HG03135 (cell line): ENCODE results near the gene KDM4D.
A peak's percentile ranks its signal among the peaks of the same experiment; 100 is the strongest.
"Not testable (repeated sequence)": the region's sequence is repeated elsewhere in the genome, so short reads cannot be mapped to it uniquely, and the experiment has no call there.

Experiments
- ATAC-seq: cut with Tn5 transposase; IDR thresholded peaks from one replicate; pipeline ENCODE4 v1.9.1; 2021; ENCODE audit warnings: mild to moderate bottlenecking, moderate library complexity; ENCODE audit not compliant: unreplicated experiment

Gene KDM4D

GRCh38 chr11:94973099-94973968, at the start of gene KDM4D, which contains the start of gene CWC15:
Gene KDM4D, plus strand, starts transcription at chr11:94973709. Its CDS starts 23,664 bp downstream, at chr11:94997373.
Gene CWC15, minus strand, starts transcription at chr11:94973556. Its CDS starts 1,371 bp downstream, at chr11:94972185.
- ATAC-seq, result peak; percentile 99

- no peak for ATAC-seq
These were observed 49.3 kb upstream of the KDM4D start for GRCh38 chr11:94924171-94924572.

GRCh38 chr11:94924612-94925011, 48.9 kb upstream of the KDM4D start:
- ATAC-seq, result no peak

DNA sequence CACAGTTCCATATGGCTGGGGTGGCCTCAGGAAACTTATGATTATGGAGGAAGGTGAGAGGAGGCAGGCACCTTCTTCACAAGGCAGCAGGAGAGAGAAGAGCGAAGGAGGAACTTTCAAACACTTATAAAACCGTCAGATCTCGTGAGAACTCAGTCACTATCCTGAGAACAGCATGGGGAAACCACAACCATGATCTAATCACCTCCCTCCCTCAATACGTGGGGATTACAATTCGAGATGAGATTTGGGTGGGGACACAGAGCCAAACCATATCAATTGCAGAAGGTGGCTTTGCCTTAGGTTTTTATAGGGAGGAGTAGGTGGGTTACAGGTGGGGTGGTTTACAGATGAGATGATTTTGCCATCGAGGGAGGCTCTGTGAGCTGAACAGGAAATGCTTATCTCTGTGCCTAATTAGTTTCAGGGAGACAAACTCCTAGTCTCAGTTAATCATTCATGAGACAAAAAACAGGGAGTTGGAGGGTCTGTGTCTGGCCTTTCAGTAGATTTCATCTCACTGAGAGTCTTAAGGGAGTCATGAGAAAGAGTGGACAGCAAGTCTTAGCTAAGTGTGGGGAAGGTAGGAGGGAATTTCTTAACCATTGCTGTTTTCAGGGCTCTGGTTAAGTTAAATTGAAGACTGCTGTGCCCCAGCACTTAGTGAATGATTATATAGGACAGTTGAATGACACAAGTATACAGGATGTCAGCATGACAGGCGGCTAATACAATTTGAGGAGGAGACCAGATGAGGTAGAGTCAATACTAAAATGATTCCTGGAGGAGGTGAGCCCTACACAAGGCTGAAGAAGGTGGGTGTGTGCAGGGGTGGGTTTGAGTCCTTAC, 47.9 kb upstream of the KDM4D start:
- ATAC-seq, result no peak

GRCh38 chr11:94926271-94926625, 47.3 kb upstream of the KDM4D start:
- ATAC-seq, result no peak

- ATAC-seq, result no peak
These were observed 46.7 kb upstream of the KDM4D start for GRCh38 chr11:94926698-94927237.

DNA sequence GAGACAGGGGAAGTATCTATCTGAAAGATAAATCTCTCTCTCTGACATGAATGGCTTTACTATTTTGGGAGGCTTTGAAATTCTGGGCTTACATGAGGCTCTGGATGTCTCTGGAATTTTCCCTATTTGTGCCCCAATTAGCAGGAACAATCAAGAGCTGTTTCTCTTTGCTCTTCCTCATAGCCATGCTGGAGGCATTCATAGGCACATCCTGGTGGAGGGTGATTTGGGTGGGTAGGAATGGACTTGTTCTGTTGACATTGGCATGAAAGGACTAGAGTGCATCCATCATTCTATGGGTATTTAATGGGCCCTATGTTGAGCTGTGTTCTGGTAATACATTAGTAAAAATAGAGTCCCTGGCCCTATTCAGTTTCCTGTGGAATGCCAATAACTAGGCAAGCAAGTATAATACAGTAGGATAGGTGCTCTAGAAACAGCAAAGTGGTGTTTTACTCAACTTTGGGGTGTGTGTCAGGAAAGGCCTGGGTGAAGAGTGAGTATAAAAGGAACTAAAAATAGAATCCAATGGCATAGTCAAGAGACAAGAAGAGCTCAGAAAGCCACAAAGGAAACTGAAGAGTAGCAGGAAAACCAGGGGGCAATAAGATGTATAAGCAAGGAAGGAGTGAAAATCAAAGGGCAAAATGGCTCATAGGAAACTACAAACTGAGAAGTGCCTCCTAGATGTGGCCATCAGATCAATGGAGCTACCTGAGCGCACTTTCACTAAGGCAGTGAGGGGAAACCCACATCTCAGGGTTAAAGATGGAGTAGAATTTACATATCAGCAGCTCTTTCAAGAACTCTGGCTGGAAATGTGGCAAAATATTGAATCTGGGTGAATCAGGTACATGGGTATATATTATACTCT, 45.2 kb upstream of the KDM4D start:
- ATAC-seq, result no peak

- ATAC-seq, result not testable (repeated sequence)
These were observed 41.4 kb upstream of the KDM4D start for GRCh38 chr11:94932072-94932471.

- ATAC-seq, result no peak
These were observed 41.0 kb upstream of the KDM4D start for GRCh38 chr11:94932503-94932902.

DNA sequence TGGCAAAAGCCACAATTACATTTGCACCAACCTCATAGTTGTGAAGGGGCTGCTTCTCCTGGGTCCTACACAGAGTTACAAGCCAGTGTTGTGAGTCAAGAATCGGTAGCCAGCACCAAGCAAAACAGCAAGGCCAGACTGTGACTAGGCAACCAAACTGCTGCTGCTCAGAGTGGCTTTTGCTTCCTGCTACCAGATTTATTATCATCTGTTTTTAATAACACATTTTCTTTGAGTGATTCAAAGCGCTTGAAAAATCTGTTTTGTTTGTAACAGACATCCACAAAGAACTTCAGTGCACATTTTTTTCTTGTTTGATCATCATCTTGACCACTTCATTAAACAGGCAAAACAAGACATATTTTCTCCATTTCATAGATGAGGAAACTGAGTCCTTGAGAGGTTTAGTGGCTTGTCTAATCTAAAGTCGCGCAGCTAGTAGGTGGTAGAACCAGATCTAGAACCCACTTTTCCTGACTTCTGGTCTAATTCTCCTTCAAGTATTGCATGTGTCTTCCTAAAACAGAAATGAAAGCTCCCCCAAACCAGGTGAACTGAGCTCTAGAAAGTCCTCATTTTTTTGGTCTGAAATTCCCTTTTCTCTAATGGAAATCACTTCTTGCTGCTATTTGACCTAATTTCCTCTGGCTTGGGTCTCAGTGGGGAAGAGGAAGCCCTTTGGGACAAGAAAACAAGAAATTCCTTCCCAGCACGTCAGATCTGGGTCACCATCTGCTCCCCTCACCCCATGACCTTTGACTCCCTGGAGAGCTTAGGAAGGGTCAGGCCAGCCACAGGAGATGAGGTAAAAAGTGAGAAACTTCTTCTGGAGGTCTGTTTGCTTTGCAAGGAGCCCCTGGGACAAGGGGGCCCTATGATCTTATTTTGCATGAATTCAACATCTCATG, 40.0 kb upstream of the KDM4D start:
- no peak for ATAC-seq

GRCh38 chr11:94934362-94934761, 39.1 kb upstream of the KDM4D start:
- ATAC-seq, result no peak

GRCh38 chr11:94934846-94935245, 38.7 kb upstream of the KDM4D start:
- no peak for ATAC-seq

GRCh38 chr11:94938095-94939055, 35.1 kb upstream of the KDM4D start:
- no peak for ATAC-seq

DNA sequence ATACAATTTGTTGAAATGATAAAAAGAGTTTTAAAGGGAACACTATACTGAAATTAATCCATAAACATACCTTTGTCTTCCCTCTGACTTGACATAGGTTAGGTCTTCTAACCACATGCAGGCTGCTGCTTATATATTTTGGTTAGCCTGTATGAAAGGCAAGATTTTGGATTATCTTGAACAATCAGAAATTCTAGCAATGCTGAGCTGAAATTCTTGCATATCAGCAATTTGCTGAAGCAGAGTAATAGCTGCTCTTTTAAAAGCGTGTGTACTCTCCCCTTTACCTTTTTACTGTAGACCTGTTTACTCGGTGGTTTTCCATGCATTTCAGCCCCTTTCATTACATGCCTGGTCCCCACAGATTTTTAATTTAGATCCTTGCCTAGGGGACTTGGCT, 34.2 kb upstream of the KDM4D start:
- no peak for ATAC-seq

- ATAC-seq, result no peak
These were observed 32.4 kb upstream of the KDM4D start for GRCh38 chr11:94941131-94941530.

DNA sequence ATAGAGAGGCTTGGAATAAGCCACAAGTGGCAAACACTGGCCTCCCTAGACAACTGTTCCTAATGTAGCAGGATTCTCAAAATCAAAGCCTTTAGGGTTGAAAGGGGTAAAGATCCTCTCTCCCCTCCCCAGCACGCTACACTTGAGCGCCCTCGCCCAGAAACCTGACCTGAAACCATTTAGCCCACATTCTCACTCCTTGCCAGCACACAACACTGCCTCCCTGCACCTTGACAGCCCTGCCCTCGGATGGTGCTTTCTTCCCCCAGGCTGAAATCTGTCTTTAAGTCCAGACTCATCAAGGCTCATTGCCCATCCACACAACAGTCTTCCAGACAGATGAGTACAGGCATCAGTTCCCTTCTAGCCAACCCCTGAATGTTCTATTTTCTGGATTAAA, 26.7 kb upstream of the KDM4D start:
- ATAC-seq, result no peak

GRCh38 chr11:94948070-94948617, 25.4 kb upstream of the KDM4D start:
- ATAC-seq, result no peak

DNA sequence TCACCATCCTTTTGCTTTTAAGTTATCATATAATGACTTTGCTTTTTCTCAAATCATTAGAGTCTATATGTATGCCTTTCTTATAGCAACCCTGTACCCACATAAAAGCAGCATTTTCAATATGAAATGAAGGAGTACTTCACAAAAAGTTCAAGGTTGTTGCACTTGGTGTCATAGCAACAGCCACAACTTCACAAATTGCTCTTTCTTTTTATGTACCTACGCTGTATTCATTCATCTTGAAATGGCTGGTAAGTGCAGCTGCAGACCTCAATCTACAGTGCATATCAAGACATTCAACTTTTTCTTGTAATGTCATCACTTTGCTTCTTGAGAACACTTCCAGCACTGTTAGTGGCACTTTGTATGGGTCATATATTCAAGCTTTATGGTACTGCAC, 18.8 kb upstream of the KDM4D start:
- ATAC-seq, result no peak
